OCI-M1 (cell line): ENCODE measurements around the gene RTL5.
A peak's percentile ranks its signal among the peaks of the same experiment; 100 is the strongest.

ENCODE experiments used
- DNase-seq: peaks from one replicate; lab custom pipeline; 2025; lab: John Stamatoyannopoulos, UW

The RTL5 gene

GRCh38 chrX:72129661-72130060 lies 2.1 kb downstream of the RTL5 start:
- DNase-seq, result no peak

- DNase-seq, result peak; percentile 1
Measured at GRCh38 chrX:72128881-72129280, 2.8 kb downstream of the RTL5 start.

GRCh38 chrX:72128183-72128834 lies 3.4 kb downstream of the RTL5 start:
- no peak for DNase-seq

DNA sequence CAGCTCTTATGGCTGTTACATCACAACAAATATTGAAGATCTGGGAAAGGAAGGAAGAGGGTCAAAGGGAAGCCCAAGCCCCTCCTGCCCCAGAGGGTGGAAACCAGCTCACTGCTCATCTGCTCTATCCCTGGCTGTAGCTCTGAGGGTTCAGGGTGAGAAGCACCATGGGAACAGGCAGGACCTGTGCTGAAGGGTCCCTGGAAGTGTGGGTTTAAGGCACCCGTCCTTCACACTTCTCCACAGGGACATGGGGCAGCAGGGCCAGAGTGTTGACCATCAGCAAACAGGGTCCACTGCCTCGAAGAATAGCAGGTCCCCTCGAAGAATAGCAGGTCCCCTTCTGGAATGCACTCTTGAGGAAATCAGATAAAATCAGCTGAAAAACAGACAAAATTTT lies 4.4 kb downstream of the RTL5 start:
- DNase-seq, result no peak

- peak; percentile 88 for DNase-seq
Measured at GRCh38 chrX:72126539-72127140, 5.1 kb downstream of the RTL5 start.

GRCh38 chrX:72126048-72126415 lies 5.7 kb downstream of the RTL5 start:
- DNase-seq, result no peak

DNA sequence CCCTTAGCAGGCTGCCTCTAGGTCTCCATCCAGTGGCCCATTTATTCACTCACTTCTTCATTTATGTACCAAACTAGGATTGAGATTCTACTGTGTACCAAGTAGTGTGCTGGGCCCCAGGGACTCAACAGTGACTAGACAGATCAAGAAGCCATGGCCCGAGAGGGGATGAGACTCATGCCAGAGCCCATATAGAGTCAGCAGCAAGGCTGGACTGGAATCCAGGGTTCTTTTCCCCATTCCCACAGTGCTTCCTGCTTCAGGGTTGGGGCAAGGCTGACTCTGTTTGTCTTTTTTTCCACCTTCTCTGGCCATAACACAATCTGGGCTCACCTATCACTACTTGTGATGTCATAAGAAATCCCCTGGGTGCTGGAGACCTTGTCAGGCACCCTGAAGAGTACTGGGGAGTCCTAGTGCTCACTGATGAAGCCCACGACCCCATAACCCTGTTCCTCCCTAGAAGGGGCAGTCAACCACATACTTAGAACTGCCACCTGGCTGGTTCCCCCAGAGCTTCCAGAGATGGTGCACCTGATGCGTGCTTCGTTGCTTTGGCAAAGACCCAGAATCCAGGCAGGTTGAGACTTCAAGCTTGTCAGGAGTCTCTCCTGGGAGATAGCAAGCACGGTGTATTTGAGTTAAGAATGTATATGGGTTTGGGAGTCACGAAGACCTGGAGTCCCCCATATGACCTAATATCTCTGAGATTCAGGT lies 6.2 kb downstream of the RTL5 start:
- DNase-seq, result peak; percentile 20

GRCh38 chrX:72124540-72125201 lies 7.0 kb downstream of the RTL5 start:
- no peak for DNase-seq

DNA sequence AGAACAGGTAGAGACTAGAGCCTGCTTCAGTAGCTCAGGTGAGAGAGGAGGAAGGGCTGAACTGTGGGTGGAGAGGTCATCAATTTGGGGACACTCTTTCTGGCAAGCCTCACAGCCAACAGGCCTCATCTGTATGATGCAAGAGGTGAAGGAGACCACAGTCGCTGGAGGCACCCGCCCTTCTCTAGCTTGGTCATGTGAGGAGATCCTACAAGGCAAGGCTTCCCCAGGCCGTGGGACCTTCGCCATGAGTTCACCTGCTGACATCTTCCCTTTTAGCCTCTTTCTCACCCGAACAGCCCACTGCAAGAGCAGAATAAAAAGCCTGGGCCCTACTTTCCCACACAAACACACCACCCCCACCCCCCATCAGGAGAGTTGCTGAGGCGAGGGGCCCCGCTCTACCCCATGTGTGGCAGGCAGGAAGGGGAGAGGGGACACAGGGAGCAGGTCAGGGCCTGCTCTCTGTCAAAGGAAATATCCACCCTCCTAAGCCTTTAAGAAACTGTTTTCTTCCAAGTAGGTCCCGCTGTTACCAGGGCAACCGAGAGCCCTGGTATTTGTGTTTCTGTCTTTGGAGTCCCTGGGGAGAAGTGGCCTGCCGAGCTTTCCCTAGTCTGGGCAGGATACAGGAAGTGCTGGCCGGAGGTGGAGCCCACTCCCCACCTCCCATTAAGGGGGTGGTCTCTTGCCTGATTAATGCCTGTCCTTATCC lies 8.1 kb downstream of the RTL5 start:
- DNase-seq, result no peak

GRCh38 chrX:72122621-72123337 lies 8.9 kb downstream of the RTL5 start:
- DNase-seq, result no peak

DNA sequence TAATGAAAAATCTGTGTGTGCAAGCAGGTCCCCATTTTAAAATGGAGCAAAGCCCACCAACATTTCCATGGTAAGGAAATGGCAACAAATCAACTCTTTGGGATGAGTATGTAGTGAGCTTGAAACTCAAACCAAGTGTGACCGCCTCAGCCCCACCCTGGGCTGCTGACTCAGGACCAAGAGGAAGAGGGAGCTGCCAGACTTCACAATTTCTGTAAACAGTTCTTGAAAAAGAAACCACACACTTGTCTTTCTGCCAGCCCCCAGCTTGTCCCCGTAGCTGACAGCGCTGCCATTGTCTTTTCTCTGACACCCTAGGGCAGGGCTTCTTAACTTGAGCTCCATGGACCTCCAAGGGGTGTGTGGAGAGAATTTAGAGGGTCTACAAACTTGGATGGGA lies 10.3 kb downstream of the RTL5 start:
- peak; percentile 79 for DNase-seq

GRCh38 chrX:72120837-72121236 lies 10.9 kb downstream of the RTL5 start:
- no peak for DNase-seq

DNA sequence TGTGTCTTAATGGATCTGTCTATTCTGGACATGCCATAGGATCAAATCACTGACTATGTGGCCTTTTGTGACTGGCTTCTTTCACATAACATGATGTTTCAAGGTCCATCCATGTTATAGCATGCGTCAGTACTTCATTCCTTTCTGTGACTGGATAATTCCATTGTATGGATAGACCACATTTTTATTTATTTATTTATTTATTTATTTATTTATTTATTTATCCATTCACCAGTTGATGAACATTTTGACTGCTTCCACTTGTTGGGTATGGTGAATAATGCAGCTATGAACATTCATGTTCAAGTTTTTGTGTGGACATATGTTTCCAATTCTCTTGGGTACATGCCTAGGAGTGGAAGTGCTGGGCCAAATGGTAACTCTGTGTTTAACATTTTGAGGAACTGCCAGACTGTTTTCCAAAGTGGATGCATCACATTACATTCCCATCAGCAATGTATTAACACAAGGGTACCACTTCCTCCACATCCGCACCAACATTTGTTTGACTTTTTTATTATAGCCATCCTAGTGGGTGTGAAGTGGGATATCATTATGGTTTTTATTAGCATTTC lies 14.0 kb downstream of the RTL5 start:
- DNase-seq, result no peak

DNA sequence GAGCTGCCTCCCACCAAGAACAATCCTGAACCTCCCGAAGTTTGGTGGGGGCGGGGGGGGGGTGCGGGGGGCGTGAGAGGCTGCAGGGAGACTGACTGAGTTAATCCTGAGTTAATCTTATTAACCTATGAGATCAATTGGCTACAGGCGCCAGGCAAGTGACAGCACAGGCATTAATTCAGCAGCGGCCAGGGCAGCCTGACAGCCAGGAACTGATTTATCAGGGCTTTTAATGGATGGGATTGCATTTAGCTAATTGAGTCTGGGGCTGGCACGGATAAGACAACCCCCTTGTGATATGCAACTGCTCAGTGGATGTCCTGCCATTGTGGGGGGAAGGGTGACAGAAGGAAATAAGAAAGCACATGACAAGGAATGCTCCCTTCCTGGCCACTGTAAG lies 16.3 kb downstream of the RTL5 start:
- DNase-seq, result no peak

DNA sequence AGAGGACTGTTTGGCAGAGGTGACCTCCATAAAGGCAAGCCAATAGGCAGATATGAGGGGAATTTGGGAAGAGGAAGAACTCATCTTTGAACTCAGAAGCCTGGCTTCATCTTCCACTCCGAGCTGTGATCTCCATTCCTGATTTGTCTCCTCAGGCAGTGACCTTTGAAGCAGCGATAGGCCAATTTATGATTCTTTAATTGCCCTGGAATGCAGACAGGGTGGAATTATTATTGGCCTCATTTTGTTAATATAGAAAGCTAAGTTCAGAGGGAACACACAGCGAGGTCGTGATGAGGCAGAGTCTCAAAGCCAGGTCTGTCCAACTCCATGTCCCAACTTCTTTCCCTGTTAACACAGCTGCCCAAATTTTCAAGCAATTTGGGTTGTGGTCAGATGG lies 16.9 kb downstream of the RTL5 start:
- DNase-seq, result no peak

DNA sequence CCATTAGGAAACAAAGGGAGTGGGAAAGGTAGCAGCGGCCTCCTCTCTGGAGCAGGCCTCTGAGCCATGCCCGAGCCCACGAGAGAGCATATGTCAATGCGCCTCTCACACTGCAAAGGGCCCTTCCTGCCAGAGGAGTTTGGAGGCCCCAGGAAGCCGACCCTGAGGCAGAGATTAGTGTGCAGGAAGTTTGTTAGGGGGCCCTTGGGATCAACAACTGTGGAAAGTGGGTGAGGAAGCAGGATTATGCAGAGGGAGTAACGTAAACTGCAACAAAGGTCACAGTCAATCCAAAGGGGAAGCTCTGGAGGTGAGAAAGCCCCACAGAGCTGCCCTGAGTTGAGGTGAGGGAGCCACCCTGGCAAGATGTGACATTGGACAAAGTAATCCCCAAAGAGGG lies 17.4 kb downstream of the RTL5 start:
- no peak for DNase-seq

DNA sequence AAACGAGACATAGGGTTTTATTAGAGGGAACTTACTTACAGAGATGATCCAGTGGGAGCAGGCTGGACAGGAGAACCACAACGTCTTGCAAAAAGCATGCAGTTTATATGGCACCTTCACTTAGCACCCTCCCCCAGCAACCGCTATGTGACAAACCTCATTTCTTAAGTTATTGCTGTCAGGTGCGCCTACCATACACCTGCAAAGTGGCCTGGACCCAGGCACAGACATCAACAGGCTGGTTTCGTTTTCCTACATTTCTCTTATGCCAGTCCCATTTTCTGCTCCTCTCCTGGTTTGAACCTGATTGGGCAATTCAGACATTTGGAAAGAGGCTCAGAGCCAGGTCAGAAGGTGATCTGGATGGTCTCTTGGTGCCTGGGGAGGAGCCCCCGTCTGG lies 18.3 kb downstream of the RTL5 start:
- DNase-seq, result no peak

DNA sequence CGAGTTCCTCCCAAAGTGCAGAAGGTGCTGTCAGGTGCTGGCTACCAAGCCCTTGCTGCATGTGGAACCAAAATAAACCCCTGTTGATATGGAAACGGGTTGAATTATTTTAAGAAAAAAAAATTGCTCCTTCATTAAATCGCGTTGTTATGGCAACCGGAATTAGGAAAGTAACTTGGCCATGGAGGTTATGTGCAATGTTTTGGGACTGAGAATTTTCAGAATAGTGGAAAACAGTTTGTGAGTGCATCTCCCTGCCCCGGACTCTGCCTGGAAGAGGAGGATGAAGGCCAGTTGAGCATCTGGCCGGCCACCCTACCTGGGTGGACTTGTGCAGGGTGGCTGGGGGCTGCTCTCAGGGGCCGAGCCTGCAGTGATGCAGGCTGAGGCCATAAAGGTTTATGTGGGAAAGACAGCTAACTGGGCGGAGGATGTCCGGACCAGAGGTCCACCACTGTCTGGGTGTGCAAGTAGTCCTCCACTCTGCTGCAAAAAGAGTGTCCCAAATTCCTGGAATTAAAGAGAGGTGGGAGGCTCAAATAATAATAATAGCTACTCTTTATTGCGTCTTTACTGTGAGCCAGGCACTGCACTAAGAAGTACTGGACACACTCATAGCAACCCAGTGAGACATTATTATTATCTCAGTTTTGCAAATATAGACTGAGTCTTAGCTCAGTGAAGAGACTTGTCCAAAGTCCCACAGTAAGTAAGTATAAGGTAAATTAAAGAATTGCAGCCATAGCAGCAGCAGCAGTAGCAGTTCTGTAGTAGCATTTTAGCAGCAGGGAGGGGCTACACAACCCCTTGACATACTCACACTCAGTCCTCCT lies 20.6 kb downstream of the RTL5 start:
- no peak for DNase-seq

GRCh38 chrX:72110051-72110875 lies 21.5 kb downstream of the RTL5 start:
- DNase-seq, result peak; percentile 38

- no peak for DNase-seq
Measured at GRCh38 chrX:72108666-72109065, 23.0 kb downstream of the RTL5 start.
